Activated CD8-positive, alpha-beta memory T cell treated with anti-CD3 and anti-CD28 coated beads for 24 hours (primary cell): ENCODE measurements around the gene SYCP2.
"Not testable (repeated sequence)": the region's sequence is repeated elsewhere in the genome, so short reads cannot be mapped to it uniquely, and the experiment has no call there.

Source experiments
- DNase-seq: peaks from one replicate; pipeline ENCODE4 v3.0.0-alpha.2; 2020

SYCP2 gene

GRCh38 chr20:59933296-59933848, at the start of gene SYCP2:
Gene SYCP2, minus strand, starts transcription at chr20:59933637. Its CDS starts 11,224 bp downstream, at chr20:59922413.
- peak; percentile 80 for DNase-seq

GRCh38 chr20:59983076-59983475, 49.6 kb upstream of the SYCP2 start:
- DNase-seq = no peak

GRCh38 chr20:59977086-59977485, 43.6 kb upstream of the SYCP2 start:
- no peak for DNase-seq

GRCh38 chr20:59976156-59976782, 42.8 kb upstream of the SYCP2 start:
- DNase-seq = no peak

GRCh38 chr20:59972037-59972801, 38.8 kb upstream of the SYCP2 start:
- no peak for DNase-seq

GRCh38 chr20:59971428-59971827, 38.0 kb upstream of the SYCP2 start:
- DNase-seq = no peak

- DNase-seq = no peak
These were observed 33.0 kb upstream of the SYCP2 start for GRCh38 chr20:59966428-59966827.

- no peak for DNase-seq
These were observed 28.7 kb upstream of the SYCP2 start for GRCh38 chr20:59962155-59962554.

- DNase-seq = no peak
These were observed 28.0 kb upstream of the SYCP2 start for GRCh38 chr20:59961423-59961822.

GRCh38 chr20:59958626-59959025, 25.2 kb upstream of the SYCP2 start:
- no peak for DNase-seq

GRCh38 chr20:59958123-59958522, 24.7 kb upstream of the SYCP2 start, which contains the start of gene CDH26:
Gene CDH26, plus strand, starts transcription at chr20:59958423. Its CDS starts 304 bp downstream, at chr20:59958727.
- no peak for DNase-seq

- not testable (repeated sequence) for DNase-seq
These were observed 24.1 kb upstream of the SYCP2 start for GRCh38 chr20:59957568-59957967.

- DNase-seq = no peak
These were observed 21.8 kb upstream of the SYCP2 start for GRCh38 chr20:59955131-59955796.

GRCh38 chr20:59954718-59955117, 21.3 kb upstream of the SYCP2 start:
- no peak for DNase-seq

GRCh38 chr20:59949911-59950310, 16.5 kb upstream of the SYCP2 start:
- no peak for DNase-seq

- DNase-seq = no peak
These were observed 15.6 kb upstream of the SYCP2 start for GRCh38 chr20:59948828-59949720.

GRCh38 chr20:59948212-59948611, 14.8 kb upstream of the SYCP2 start:
- no peak for DNase-seq

- DNase-seq = no peak
These were observed 13.9 kb upstream of the SYCP2 start for GRCh38 chr20:59947376-59947775.

- DNase-seq = no peak
These were observed 12.3 kb upstream of the SYCP2 start for GRCh38 chr20:59945731-59946130.

GRCh38 chr20:59945175-59945574, 11.7 kb upstream of the SYCP2 start:
- no peak for DNase-seq

GRCh38 chr20:59944726-59945125, 11.3 kb upstream of the SYCP2 start:
- DNase-seq = no peak

GRCh38 chr20:59942245-59942644, 8.8 kb upstream of the SYCP2 start:
- no peak for DNase-seq

GRCh38 chr20:59940956-59941294, 7.5 kb upstream of the SYCP2 start:
- DNase-seq = no peak
